GM19238 (cell line): ENCODE measurements around the gene SIL1.
"Not testable (repeated sequence)": the region's sequence is repeated elsewhere in the genome, so short reads cannot be mapped to it uniquely, and the experiment has no call there.

Experiments used
- DNase-seq: peaks from one replicate; pipeline ENCODE4 v3.0.0; 2011; ENCODE audit warnings: low spot score; ENCODE audit not compliant: insufficient read length

SIL1 gene

GRCh38 chr5:139177809-139178588, 20.2 kb downstream of the SIL1 start:
- DNase-seq = no peak

- not testable (repeated sequence) for DNase-seq
These were observed 20.9 kb downstream of the SIL1 start for GRCh38 chr5:139177281-139177680.

GRCh38 chr5:139174382-139174781, 23.8 kb downstream of the SIL1 start:
- not testable (repeated sequence) for DNase-seq

DNA sequence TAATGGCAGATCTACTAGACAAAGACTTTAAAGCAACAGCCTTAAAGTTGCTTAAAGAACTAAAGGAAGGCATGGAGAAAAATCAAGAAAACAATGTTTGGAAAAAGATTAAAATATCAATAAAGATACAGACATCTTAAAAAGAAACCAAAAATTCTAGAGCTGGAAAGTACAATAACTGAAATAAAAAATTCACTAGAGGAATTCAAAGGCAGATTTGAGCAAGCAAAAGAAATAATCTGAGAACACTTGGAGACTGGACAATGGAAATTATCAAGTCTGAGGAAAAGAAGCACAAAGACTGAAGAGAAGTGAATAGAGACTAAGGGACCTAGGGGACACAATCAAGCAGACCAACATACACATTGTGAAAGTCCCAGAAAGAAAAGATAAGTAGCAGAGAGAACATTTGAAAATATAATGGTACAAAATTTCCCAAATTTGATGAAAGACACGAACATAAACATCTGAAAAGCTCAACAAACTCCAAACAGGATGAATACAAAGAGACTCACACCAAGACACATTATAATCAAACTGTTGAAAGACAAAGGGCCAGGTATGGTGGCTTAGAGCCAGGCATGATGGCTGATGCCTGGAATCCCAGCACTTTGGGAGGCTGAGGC, 26.3 kb downstream of the SIL1 start:
- DNase-seq = no peak

- DNase-seq = no peak
These were observed 30.0 kb downstream of the SIL1 start for GRCh38 chr5:139167952-139168720.

GRCh38 chr5:139167533-139167932, 30.6 kb downstream of the SIL1 start:
- DNase-seq = no peak

GRCh38 chr5:139167063-139167462, 31.1 kb downstream of the SIL1 start:
- DNase-seq = no peak

- not testable (repeated sequence) for DNase-seq
These were observed 33.3 kb downstream of the SIL1 start for GRCh38 chr5:139164897-139165296.

DNA sequence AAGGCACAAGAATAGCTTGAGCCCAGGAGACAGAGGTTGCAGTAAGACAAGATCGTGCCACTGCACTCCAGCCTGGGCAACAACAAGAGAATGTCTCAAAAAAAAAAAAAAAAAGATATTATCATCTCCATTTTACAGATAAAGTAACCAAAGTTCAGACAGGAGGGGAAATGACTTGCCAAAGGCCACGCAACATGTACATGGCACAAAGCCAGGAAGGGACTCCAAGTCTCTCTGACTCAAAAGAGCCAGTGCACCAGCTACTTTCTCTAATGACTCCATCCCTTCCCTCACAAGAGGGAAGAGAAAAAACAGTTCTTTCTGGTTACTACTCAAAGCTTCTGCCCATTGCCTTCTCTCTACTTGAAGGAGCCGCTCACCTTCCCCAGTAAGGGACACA, 34.1 kb downstream of the SIL1 start:
- DNase-seq = no peak

- no peak for DNase-seq
These were observed 35.7 kb downstream of the SIL1 start for GRCh38 chr5:139162448-139162847.

DNA sequence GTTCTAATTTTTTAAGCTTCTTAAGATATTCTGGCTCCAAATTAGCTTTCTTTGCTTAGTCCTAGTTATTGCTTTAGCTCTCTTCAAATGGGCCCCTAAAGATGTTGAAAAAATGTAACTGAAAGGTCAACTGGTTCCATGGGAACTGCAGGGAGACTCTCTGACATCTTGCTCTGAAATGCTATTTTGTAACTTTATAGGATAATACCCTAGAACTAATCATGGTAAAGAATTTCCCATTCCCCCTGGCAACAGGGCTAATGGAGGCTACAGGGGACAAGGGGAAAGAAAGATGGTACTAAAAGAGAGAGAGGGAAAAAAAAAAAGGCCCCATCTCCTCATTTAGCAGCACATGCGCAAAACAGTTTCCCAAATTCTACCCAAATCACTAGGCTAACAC, 39.4 kb downstream of the SIL1 start:
- DNase-seq = no peak

DNA sequence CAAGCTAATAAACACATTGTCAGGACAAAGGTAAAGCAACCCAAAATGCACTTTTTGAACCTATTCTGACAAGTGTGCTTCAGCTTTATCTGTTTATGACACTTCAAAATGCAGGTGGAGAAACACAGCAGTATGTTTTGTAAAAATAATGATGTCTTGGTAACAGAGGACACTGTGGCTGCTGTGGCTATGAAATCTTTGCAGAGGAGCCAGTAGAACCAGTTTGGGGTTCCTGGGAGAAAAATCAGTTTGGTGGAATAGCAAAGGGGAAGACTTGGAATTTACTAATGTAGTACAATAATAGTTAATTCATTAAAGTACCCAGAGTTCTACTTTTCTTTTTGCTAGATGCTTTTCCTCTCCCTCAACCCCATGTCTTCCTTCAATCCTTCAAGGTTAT, 40.6 kb downstream of the SIL1 start:
- DNase-seq = no peak

GRCh38 chr5:139156814-139157213, 41.4 kb downstream of the SIL1 start:
- no peak for DNase-seq

- DNase-seq = no peak
These were observed 42.8 kb downstream of the SIL1 start for GRCh38 chr5:139155333-139155732.

DNA sequence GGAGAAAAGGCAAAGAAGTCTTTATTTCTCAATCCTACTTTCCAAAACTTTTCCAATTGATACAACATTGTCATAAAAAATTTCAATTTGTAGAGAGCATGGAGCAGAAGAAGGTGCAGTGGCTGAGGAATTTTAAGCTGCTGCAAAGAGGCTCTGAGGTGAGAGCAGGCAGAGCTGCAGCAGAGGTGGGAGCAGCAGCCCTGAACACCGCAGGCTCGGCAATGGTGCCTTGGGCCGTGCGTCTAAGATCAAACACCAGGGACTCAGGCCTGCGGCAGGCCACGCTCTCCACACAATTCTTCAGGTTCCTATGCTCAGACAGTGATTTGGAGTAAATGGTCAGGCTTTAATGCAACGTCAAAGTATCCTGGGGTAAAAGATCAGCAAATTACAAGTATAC, 46.3 kb downstream of the SIL1 start:
- DNase-seq = no peak

- DNase-seq = no peak
These were observed 47.7 kb downstream of the SIL1 start for GRCh38 chr5:139150367-139150999.

- DNase-seq = no peak
These were observed 48.5 kb downstream of the SIL1 start for GRCh38 chr5:139149477-139150199.

GRCh38 chr5:139148986-139149385, 49.2 kb downstream of the SIL1 start:
- no peak for DNase-seq

DNA sequence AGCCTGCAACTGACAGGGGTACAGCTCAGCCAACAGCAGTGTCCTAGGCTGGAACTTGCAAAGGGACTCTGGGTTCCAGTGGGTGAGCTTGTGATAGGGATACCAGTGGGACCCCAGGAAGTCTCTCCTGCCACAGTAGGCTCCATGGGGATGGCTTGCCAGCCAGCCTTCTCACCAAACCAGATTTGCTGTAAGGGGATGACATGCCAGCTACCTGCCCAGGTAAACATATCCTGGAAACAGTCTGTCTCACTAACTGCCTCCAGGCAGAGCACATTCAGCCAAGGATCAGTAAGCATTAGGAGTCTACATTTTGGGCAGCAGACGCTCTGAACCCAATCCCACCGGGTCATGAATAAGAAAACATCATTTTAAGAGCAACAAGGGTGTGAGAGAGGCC, 49.9 kb downstream of the SIL1 start:
- DNase-seq = no peak

DNA sequence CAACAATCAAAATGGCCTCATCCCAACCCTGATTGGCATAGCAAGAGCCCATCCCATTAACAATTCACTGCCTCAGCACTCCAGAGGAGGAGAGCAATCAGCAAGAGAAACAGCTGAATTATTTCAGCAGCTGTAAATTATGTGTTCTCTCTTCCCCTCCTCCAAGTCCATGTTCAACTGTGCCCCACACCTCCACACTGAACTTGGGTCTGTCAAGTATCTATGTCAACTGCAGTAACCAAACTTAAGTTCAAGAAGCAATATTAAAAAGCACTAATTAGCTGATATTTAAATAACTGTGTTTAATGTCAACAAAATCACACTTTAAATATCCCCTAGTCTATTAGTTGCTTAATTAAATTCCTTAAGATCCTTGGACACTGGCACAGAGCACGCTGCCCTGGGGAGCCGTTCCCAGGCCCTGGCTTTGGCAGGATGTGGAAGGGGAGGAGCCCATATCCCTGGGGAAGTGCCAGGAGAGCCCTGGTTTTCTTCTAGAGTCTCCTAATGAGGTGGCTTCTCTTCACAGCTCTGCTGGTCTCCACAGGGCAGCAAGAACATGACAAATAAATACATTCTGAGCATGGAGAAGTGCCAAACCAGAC, 50.6 kb downstream of the SIL1 start:
- DNase-seq = no peak
